ENCODE data around the gene NTF4.

The NTF4 gene

DNA sequence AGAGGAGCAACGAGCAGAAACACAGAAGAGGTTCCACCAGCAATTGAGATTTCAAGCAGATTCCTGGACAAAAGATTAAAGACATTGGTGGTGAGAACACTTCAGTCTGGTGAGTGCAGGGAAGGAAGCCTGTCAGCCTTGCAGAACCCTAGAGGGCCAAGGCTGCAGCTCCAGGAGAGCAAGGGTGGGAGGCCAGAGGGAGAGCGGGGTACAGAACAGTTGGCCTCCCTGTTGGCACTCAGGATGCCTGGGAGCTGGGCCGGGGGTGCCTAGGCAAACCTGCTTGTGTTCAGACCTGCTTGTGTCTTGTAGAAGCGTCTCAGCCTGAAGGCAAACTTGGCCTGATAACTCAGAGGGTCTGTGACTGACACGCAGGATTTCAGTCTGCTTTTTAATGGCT, 44.4 kb upstream of the NTF4 start:
- TF ChIP-seq, protein P1, sequence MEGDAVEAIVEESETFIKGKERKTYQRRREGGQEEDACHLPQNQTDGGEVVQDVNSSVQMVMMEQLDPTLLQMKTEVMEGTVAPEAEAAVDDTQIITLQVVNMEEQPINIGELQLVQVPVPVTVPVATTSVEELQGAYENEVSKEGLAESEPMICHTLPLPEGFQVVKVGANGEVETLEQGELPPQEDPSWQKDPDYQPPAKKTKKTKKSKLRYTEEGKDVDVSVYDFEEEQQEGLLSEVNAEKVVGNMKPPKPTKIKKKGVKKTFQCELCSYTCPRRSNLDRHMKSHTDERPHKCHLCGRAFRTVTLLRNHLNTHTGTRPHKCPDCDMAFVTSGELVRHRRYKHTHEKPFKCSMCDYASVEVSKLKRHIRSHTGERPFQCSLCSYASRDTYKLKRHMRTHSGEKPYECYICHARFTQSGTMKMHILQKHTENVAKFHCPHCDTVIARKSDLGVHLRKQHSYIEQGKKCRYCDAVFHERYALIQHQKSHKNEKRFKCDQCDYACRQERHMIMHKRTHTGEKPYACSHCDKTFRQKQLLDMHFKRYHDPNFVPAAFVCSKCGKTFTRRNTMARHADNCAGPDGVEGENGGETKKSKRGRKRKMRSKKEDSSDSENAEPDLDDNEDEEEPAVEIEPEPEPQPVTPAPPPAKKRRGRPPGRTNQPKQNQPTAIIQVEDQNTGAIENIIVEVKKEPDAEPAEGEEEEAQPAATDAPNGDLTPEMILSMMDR (IDR thresholded peaks at IDR 0.05; ENCODE audit: insufficient read depth, low read depth, low read length, missing control alignments), result no peak
- no peak for DNase-seq (ENCODE audit: low read depth)
- no peak overlapping the region for H3K4me3 ChIP-seq (ENCODE audit: low read length)

DNA sequence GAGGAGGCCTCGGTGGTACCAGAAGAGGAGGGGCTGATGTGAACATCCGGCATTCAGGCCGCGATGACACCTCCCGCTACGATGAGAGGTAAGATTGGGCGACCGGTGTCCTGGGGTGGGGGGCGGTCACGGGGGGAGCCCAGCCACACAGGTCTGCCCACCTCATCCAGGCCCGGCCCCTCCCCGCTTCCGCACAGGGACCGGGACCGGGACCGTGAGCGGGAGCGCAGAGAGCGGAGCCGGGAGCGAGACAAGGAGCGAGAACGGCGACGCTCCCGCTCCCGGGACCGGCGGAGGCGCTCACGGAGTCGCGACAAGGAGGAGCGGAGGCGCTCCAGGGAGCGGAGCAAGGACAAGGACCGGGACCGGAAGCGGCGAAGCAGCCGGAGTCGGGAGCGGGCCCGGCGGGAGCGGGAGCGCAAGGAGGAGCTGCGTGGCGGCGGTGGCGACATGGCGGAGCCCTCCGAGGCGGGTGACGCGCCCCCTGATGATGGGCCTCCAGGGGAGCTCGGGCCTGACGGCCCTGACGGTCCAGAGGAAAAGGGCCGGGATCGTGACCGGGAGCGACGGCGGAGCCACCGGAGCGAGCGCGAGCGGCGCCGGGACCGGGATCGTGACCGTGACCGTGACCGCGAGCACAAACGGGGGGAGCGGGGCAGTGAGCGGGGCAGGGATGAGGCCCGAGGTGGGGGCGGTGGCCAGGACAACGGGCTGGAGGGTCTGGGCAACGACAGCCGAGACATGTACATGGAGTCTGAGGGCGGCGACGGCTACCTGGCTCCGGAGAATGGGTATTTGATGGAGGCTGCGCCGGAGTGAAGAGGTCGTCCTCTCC, 43.2 kb upstream of the NTF4 start:
- H3K4me3 ChIP-seq (ENCODE audit: low read length), result no peak overlapping the region
- TF ChIP-seq, protein P1 (IDR thresholded peaks at IDR 0.05; ENCODE audit: insufficient read depth, low read depth, low read length, missing control alignments), result no peak
- DNase-seq (ENCODE audit: low read depth), result no peak

DNA sequence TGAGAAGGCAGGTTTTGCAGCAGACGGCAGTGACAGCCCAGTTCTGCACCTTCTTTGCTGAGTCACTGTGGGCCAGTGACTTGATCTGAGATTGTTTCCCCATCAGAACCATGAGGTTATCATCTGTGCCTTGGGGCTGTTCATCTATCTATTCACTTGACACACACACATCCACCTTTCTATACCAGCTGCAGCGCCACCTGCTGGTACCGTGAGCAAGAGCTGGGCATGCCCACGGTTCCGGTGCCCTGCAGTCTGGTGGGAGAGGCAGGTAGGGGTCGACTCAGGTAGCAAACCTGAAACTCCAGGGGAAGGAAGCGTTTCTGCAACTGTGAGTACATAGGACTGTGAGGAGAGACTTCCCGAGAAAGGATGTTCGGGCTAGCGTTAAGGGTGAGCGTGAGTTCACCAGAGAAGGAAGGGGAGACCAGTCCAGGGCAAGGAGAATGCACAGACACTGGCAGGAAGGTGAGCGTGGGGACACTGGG, 42.1 kb upstream of the NTF4 start:
- TF ChIP-seq, protein P1 (IDR thresholded peaks at IDR 0.05; ENCODE audit: insufficient read depth, low read depth, low read length, missing control alignments), result peak; percentile 95
- DNase-seq (ENCODE audit: low read depth), result peak; percentile 85
- H3K4me3 ChIP-seq (ENCODE audit: low read length), result no peak overlapping the region

DNA sequence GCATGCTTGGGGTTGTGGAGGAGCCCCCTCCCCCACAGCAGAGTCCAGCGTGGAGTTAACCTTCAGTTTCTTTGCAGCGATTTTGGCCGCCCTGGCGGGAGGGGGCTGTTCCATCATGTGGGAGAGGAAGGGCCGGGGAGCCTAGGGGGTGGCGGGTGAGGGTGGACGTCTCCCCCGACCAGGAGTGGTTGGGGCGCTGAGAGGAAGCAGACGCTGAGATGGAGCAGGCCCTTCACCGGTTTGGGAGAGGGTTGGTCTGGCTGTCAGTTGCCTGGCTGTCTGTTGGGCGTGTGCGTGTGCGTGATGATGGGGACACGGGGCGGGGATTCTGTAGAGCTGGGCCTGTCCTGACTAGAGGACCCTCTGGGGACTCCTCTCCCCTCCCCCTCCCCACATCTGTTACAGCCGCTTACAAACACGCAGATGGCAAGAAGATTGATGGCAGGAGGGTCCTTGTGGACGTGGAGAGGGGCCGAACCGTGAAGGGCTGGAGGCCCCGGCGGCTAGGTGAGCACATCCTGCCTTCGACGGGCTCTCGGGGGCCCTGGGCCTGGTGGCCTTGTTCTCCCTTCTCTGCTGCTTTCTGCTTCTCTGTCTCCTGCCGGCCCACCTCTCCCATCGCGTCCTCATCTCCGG, 39.7 kb upstream of the NTF4 start:
- DNase-seq (ENCODE audit: low read depth), result no peak
- TF ChIP-seq, protein P1 (IDR thresholded peaks at IDR 0.05; ENCODE audit: insufficient read depth, low read depth, low read length, missing control alignments), result no peak
- H3K4me3 ChIP-seq (ENCODE audit: low read length), result no peak overlapping the region

DNA sequence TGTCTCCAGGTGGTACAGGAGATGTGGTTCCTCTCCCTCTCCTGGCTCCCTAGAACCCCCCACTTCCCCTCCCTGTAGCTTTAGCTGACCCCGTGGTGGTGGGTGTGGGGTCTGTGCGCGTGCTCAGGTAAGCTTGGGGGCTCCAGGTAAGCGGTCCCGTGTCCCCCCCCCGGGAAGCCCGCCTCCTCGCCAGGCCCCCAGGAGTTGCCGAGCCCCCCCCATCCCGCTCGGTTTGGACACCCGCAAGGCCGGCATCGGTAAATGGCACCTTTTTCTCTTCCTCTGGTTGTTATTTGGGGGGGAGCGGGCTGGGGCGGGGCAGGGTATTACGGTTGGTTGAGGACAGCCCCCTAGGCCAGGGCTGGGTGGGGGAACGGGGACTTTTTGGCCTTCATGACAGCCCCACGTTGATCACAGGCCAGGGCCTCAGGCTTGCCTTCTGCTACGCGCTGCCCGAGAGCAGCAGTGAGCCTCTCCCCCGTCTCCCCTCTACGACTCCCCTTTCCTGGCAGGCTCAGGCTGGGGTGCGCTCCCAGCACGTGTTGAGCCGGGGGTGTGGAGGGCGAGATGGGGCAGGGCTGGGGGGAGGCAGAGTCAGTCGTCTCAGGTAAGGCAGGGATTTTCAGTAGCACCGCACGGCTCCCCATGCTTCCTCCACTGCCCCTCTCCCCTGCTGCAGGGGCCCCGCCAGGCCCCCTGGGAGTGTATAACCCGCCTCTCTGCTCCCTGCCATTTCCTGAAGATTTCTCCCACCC, 38.9 kb upstream of the NTF4 start:
- DNase-seq (ENCODE audit: low read depth), result no peak
- TF ChIP-seq, protein P1 (IDR thresholded peaks at IDR 0.05; ENCODE audit: insufficient read depth, low read depth, low read length, missing control alignments), result no peak
- H3K4me3 ChIP-seq (ENCODE audit: low read length), result no peak overlapping the region

DNA sequence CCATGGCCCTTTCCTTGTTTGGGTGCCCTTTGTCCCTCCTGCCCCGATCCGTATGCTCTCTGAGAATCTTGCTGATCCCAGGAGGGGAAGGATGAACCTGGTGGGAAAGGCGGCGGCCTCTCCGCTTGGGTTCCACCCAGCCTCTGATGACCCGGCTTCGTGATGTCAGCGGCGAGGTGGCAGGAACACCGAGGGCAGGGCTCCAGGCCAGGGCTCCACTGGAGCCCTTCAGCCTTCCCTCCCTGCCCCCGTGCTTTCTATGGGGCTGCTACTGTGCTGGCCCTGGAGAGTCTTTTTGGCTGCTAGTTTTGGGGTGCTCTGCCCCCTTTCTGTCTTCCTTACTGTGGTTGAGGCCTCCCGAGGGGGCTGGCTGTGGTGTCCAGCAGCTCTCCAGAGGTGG, 37.7 kb upstream of the NTF4 start:
- DNase-seq (ENCODE audit: low read depth), result no peak
- TF ChIP-seq, protein P1 (IDR thresholded peaks at IDR 0.05; ENCODE audit: insufficient read depth, low read depth, low read length, missing control alignments), result no peak
- H3K4me3 ChIP-seq (ENCODE audit: low read length), result no peak overlapping the region

Measured in epithelial cell of esophagus (primary cell).